ENCODE measurements around the gene SPRED2.
A peak's percentile ranks its signal among the peaks of the same experiment; 100 is the strongest.

Gene SPRED2

GRCh38 chr2:65392609-65393008 is 39.8 kb downstream of the SPRED2 start:
- no peaks in the 10 kb centered on the region for H3K36me3 ChIP-seq (ENCODE audit: control insufficient read depth, low read length)
- H3K4me1 ChIP-seq (ENCODE audit: control insufficient read depth, low read length): peaks cover 100% of the 10 kb centered on the region
- peaks cover 10% of the 10 kb centered on the region; the same call in 1 of the 2 replicates for H4K20me1 ChIP-seq (ENCODE audit: control insufficient read depth, insufficient read depth, low read depth, low read length)
- H3K27me3 ChIP-seq (ENCODE audit: control insufficient read depth, low read length): no peaks in the 10 kb centered on the region
- H3K9me3 ChIP-seq (ENCODE audit: control insufficient read depth, insufficient read depth, low read length): no peaks in the 10 kb centered on the region
- H3K27ac ChIP-seq (ENCODE audit: low read depth, low read length): no peak overlapping the region
- H3K79me2 ChIP-seq (ENCODE audit: control insufficient read depth, low read length): peaks cover 91% of the 10 kb centered on the region
- H3K4me3 ChIP-seq (ENCODE audit: low read length): no peak overlapping the region
- peaks cover 8% of the 10 kb centered on the region; the same call in 1 of the 2 replicates for H3F3A ChIP-seq (ENCODE audit: control insufficient read depth, insufficient read depth)
- peak overlapping the region; percentile 44 for H3K4me2 ChIP-seq (ENCODE audit: low read length)
- H3K9me2 ChIP-seq (replicated peaks; ENCODE audit: control insufficient read depth, low read length): no peaks in the 10 kb centered on the region
- TF ChIP-seq, protein P1, sequence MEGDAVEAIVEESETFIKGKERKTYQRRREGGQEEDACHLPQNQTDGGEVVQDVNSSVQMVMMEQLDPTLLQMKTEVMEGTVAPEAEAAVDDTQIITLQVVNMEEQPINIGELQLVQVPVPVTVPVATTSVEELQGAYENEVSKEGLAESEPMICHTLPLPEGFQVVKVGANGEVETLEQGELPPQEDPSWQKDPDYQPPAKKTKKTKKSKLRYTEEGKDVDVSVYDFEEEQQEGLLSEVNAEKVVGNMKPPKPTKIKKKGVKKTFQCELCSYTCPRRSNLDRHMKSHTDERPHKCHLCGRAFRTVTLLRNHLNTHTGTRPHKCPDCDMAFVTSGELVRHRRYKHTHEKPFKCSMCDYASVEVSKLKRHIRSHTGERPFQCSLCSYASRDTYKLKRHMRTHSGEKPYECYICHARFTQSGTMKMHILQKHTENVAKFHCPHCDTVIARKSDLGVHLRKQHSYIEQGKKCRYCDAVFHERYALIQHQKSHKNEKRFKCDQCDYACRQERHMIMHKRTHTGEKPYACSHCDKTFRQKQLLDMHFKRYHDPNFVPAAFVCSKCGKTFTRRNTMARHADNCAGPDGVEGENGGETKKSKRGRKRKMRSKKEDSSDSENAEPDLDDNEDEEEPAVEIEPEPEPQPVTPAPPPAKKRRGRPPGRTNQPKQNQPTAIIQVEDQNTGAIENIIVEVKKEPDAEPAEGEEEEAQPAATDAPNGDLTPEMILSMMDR (IDR thresholded peaks at IDR 0.05; ENCODE audit: low read depth, low read length, poor library complexity, severe bottlenecking): no peak
- TF ChIP-seq EZH2phosphoT487 (IDR thresholded peaks at IDR 0.05; ENCODE audit: borderline replicate concordance, low read length): no peak

DNA sequence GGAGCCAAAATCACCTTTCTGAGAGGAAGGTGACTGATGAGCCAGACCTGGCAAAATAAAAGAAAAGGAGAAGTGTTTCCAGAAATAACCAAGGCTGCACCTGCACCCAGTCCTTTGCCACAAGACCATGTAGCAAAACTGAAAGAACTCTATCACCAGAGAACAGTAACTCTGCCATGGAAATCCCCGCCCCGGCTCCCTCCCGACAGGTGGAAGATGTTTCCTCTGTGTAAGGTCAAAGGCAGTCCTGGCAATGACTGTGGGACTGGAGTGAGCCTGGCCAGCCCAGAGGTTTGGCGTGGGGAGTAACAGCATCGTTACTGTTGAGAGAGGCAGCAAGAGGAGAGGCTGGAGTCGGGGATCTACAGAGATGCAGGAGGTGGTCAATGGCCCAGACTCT is 42.3 kb downstream of the SPRED2 start:
- Histone ChIP-seq H3K36me3 (ENCODE audit: control insufficient read depth, low read length) (no peaks in the 10 kb centered on the region), H3K9me2 (replicated peaks; ENCODE audit: control insufficient read depth, low read length) (no peaks in the 10 kb centered on the region), H3K9me3 (ENCODE audit: control insufficient read depth, insufficient read depth, low read length) (no peaks in the 10 kb centered on the region), H3K27me3 (ENCODE audit: control insufficient read depth, low read length) (no peaks in the 10 kb centered on the region), H3F3A (ENCODE audit: control insufficient read depth, insufficient read depth) (peaks cover 8% of the 10 kb centered on the region; the same call in 1 of the 2 replicates), H3K27ac (ENCODE audit: low read depth, low read length) (no peak overlapping the region), H3K79me2 (ENCODE audit: control insufficient read depth, low read length) (peaks cover 81% of the 10 kb centered on the region), H4K20me1 (ENCODE audit: control insufficient read depth, insufficient read depth, low read depth, low read length) (peaks cover 13% of the 10 kb centered on the region; the same call in 1 of the 2 replicates), H3K4me1 (ENCODE audit: control insufficient read depth, low read length) (peaks cover 93% of the 10 kb centered on the region), H3K4me3 (ENCODE audit: low read length) (peak overlapping the region; percentile 39), H3K4me2 (ENCODE audit: low read length) (peak overlapping the region; percentile 50)
- TF ChIP-seq, protein P1 (IDR thresholded peaks at IDR 0.05; ENCODE audit: low read depth, low read length, poor library complexity, severe bottlenecking): no peak
- TF ChIP-seq EZH2phosphoT487 (IDR thresholded peaks at IDR 0.05; ENCODE audit: borderline replicate concordance, low read length): no peak

DNA sequence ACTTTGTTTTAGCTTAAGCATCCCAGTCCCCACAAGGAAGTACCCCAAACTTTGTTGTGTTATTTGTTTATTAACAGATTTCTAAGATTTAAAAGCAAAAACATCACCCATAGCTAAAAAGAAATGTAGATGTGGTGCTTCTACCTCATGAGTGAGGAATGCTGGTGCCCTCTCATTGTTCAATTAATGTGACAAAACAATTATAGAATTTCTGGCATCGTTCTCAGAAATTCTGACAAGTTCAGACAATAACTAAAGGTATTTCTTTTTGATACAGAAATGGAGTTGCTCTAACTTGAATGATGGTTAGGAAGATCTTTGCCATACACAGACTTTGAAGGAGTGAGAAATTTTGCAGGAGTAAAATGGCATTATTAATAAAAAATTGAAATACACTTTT is 42.9 kb downstream of the SPRED2 start:
- Histone ChIP-seq H3K9me3 (ENCODE audit: control insufficient read depth, insufficient read depth, low read length) (no peaks in the 10 kb centered on the region), H3K4me1 (ENCODE audit: control insufficient read depth, low read length) (peaks cover 93% of the 10 kb centered on the region), H3K4me2 (ENCODE audit: low read length) (peak overlapping the region; percentile 50), H3F3A (ENCODE audit: control insufficient read depth, insufficient read depth) (peaks cover 5% of the 10 kb centered on the region; the same call in 1 of the 2 replicates), H3K36me3 (ENCODE audit: control insufficient read depth, low read length) (no peaks in the 10 kb centered on the region), H4K20me1 (ENCODE audit: control insufficient read depth, insufficient read depth, low read depth, low read length) (peaks cover 8% of the 10 kb centered on the region; the same call in 1 of the 2 replicates), H3K79me2 (ENCODE audit: control insufficient read depth, low read length) (peaks cover 77% of the 10 kb centered on the region), H3K27me3 (ENCODE audit: control insufficient read depth, low read length) (no peaks in the 10 kb centered on the region), H3K27ac (ENCODE audit: low read depth, low read length) (no peak overlapping the region), H3K4me3 (ENCODE audit: low read length) (no peak overlapping the region), H3K9me2 (replicated peaks; ENCODE audit: control insufficient read depth, low read length) (no peaks in the 10 kb centered on the region)
- TF ChIP-seq, protein P1 (IDR thresholded peaks at IDR 0.05; ENCODE audit: low read depth, low read length, poor library complexity, severe bottlenecking): no peak
- no peak for TF ChIP-seq EZH2phosphoT487 (IDR thresholded peaks at IDR 0.05; ENCODE audit: borderline replicate concordance, low read length)
